Measurements from ENCODE around the gene TEX36.

DNA sequence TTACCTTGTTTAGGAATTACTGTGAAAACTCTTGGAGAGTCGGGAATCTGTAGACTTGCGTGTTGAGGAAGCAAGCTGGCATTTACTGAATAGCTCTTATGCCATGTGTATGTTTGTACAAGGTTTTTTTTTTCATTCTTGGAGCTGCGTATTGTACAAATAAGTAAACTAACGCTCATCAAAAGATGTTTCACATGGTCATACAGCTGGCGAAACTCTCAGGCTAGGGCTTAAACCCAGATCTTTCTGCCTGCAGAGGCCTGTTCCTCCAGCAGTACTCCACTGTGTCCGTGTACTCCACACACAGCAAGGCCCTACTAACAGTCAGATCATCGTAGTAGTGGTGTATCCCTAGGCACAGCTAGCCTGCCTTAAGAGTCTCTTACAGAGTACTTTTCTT, 44.0 kb upstream of the TEX36 start:
- TF ChIP-seq, protein P1, sequence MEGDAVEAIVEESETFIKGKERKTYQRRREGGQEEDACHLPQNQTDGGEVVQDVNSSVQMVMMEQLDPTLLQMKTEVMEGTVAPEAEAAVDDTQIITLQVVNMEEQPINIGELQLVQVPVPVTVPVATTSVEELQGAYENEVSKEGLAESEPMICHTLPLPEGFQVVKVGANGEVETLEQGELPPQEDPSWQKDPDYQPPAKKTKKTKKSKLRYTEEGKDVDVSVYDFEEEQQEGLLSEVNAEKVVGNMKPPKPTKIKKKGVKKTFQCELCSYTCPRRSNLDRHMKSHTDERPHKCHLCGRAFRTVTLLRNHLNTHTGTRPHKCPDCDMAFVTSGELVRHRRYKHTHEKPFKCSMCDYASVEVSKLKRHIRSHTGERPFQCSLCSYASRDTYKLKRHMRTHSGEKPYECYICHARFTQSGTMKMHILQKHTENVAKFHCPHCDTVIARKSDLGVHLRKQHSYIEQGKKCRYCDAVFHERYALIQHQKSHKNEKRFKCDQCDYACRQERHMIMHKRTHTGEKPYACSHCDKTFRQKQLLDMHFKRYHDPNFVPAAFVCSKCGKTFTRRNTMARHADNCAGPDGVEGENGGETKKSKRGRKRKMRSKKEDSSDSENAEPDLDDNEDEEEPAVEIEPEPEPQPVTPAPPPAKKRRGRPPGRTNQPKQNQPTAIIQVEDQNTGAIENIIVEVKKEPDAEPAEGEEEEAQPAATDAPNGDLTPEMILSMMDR (conservative IDR thresholded peaks at IDR 0.05) = no peak
- no peak for TF ChIP-seq EZH2 (IDR thresholded peaks at IDR 0.05; ENCODE audit: low read depth)
